ENCODE results near the gene NDST4.

DNA sequence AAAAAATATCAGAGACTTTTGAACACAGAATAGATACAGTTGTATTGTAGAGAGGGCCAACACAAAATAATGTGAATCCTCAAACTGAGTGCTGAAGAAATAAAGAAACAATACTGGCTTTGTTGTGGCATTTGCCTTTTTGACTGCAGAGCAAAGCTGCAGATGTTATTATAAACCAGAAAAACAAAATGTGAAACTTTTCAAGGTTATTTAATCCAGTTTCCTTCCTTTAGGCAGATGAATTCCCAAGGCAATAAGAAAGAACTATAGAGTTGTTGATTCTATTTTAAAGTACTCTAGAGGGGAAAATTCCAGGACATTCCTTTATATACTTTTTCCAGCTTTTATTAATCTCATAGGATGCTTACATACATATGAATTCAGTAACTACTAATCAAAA lies 186.8 kb downstream of the NDST4 start:
- no peak for TF ChIP-seq POLR2AphosphoS5 (IDR thresholded peaks at IDR 0.05)
- TF ChIP-seq, protein P1, sequence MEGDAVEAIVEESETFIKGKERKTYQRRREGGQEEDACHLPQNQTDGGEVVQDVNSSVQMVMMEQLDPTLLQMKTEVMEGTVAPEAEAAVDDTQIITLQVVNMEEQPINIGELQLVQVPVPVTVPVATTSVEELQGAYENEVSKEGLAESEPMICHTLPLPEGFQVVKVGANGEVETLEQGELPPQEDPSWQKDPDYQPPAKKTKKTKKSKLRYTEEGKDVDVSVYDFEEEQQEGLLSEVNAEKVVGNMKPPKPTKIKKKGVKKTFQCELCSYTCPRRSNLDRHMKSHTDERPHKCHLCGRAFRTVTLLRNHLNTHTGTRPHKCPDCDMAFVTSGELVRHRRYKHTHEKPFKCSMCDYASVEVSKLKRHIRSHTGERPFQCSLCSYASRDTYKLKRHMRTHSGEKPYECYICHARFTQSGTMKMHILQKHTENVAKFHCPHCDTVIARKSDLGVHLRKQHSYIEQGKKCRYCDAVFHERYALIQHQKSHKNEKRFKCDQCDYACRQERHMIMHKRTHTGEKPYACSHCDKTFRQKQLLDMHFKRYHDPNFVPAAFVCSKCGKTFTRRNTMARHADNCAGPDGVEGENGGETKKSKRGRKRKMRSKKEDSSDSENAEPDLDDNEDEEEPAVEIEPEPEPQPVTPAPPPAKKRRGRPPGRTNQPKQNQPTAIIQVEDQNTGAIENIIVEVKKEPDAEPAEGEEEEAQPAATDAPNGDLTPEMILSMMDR (IDR thresholded peaks at IDR 0.05) = no peak
